Hematopoietic multipotent progenitor cell treated with erythropoietin and hydrocortisone succinate and interleukin-3 and kit ligand, for 8 days (in vitro differentiated cells): ENCODE data around the gene APPL2.
"Not testable (repeated sequence)": the region's sequence is repeated elsewhere in the genome, so short reads cannot be mapped to it uniquely, and the experiment has no call there.

Experiments used
- DNase-seq: peaks from one replicate; pipeline ENCODE4 v3.0.0-alpha.2; 2015

Gene APPL2

DNA sequence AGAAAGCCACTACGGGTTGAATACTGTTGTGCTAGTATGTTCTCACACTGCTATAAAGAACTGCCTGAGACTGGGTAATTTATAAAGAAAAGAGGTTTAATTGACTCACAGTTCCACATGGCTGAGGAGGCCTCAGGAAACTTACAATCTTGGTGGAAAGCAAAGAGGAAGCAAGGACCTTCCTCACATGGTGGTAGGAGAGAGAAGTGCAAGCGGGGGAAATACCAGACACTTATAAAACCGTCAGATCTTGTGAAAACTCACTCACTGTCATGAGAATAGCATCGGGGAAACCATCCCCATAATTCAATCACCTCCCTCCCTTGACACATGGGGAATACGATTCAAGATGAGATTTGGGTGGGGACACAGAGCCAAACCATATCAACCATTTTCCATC, 20.5 kb upstream of the APPL2 start:
- not testable (repeated sequence) for DNase-seq

DNA sequence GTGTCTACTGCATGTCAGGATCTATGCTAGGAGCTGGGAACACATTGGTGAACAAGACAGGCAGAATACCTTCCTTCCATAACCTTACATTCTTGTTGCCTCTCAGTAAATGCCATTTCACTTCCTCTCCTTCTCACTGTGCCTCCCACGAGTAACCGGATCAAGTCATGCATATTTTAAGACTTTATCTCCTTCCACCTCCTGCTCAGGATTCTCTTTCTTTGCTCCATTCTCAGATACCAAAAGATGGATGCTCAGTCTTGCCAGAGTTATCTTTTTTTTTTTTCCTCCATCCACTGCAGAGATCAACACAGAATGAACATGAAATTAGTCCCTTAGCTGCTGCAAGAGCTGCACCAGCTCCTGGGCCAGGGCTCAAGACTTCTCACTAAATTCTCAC, 20.0 kb upstream of the APPL2 start:
- DNase-seq = no peak

DNA sequence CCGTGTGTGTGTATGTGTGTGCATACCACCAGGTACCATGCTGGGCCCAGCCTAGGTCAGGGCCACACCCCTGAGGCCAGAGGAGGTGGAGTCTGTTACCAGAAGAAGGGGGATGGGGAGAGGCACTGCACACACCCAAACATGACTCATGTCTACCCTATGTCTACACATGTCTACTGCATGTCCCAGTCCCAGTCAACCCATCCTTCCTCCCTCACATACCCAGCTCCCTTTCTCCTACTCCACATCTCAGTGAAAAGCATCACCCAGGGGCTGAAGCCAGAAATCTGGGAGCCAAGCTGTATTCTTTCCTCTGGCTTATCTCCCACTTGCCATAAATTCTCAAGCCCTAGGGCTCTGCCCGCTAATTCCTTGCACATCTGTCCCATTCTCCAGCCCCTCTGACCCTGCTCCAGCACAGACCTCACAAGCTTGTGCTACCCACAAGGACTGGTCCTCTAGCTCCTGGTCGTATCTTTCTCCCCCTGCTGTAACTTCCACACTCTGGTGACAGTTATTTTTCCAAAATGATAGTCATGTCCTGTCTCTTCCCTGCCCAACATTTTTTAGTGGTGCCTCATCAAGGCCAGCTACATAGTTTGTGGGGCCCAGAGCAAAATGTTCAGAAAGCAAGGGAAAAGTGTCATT, 18.0 kb upstream of the APPL2 start:
- DNase-seq = no peak

DNA sequence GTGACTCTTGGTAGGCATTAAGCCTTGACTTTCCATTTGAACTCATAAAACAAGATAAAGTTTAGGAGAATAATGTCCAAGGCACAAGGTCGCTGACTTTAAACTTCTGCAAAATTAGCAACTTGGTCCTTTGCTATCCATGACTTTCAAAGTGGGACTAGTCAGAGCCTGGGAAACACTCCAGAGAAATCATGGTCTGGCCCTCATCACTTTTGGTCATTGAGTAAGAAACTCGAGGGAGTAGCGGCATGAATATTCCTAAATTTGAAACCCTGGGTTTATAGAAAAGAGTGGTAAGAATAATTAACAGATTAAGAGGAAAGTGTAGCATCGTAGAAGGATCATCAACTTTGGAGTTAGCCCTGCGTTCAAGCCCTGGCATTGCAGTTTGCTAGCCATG, 16.9 kb upstream of the APPL2 start:
- no peak for DNase-seq

DNA sequence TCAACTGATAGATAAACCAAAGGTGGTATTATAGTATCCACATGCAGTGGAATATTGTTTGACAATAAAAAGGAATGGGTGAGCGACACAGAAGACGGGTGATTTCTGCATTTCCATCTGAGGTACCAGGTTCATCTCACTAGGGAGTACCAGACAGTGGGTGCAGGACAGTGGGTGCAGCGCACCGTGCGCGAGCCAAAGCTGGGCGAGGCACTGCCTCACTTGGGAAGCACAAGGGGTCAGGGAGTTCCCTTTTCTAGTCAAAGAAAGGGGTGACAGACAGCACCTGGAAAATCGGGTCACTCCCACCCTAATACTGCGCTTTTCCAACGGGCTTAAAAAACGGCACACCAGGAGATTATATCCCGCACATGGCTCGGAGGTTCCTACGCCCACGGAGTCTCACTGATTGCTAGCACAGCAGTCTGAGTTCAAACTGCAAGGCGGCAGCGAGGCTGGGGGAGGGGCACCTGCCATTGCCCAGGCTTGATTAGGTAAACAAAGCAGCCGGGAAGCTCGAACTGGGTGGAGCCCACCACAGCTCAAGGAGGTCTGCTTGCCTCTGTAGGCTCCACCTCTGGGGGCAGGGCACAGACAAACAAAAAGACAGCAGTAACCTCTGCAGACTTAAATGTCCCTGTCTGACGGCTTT, 9.9 kb upstream of the APPL2 start:
- DNase-seq = not testable (repeated sequence)

DNA sequence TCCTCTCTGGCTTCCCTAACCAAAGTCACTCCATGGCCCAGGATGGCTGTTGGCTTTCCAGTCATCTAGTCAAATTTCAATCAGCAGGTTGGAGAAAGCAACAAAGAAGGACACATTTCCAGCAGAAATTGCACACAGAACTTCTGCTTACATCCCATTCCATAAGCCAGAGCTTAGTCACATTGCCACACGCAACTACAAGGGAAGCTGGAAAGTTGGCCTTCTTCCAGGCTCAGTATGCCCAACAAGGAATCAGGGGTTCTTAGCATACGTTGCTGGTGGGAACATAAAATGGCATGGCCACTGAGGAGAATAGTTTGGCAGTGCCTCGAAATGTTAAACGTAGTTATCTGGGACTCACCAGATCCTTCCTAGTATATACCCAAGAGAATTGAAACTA, 9.3 kb upstream of the APPL2 start:
- no peak for DNase-seq

DNA sequence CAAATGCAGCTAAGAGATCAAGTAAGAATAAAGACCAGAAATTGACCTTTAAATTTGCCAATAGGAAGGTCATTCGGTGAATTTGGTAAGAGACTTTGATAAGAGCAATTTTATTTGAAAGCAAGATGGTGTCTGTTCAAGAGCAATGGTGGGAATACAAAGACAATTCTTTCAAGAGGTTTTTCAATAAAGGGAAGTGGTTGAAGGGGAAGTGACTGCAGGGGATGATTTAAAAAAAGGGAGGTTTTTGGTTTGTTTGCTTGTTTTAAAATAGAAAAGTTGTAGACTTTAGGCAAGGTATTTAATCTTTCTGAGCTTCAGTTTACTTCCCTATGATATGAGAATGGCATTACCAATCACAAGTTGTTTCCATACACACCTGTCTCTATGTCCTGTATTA, 4.3 kb upstream of the APPL2 start:
- no peak for DNase-seq

DNA sequence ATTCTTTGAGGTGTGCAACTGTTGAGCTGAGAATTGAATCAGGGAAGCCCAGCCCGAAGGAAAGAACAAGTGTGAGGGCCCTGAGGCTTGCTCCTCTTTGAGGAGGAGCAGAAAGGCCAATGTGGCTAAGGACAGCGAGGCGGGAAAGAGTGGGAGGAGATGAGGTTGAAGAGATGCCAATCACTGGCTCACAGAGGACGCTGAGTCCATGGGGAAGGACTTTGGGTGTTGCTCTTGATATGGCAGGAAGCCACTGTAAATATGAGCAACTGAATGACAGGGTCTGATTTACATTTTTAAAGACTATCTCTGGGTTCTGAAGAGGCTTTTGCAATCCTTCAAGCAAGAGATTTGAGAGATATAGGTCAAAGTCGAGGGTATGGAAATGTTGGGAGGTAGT, 3.3 kb upstream of the APPL2 start:
- no peak for DNase-seq

DNA sequence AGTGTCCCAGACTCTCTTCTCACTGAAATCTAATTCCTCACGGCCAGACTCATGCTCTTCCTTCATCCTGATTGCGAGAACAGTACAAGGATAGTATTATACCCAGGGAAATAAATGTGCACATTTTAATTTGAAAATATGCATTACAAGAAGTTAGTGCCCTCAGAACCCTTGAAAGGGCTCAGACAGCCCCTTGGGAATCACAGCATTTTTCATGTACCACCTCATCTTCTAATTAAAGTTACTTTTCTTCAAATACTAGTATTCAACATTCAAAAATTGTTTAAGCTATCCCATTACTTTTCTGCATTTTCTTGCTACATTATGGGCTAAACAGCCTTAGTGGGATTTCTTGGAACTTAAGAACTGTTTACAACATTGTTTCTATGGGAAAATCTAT, 1.7 kb upstream of the APPL2 start:
- no peak for DNase-seq

DNA sequence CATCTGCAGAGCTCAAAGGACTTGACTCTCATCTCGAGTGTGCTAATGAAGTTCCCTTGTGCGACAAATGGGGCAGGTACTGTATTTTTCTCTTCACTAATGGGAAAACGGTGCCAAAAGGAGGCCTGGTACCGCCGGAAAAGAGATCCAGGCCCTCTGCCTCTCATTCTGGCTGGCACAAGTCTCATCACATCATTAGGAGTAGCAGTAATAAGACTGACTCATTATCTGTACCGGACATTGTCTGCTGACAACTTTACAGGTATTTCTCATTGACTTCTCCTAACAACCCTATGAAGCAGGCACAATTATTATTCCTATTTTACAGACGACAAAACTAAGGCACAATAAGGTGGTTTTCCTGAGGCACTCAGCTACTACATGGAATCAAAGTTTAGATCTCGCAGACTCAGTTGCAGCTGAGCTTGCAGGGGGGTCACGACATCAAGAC, 668 bp downstream of the APPL2 start:
- peak; percentile 16 for DNase-seq

DNA sequence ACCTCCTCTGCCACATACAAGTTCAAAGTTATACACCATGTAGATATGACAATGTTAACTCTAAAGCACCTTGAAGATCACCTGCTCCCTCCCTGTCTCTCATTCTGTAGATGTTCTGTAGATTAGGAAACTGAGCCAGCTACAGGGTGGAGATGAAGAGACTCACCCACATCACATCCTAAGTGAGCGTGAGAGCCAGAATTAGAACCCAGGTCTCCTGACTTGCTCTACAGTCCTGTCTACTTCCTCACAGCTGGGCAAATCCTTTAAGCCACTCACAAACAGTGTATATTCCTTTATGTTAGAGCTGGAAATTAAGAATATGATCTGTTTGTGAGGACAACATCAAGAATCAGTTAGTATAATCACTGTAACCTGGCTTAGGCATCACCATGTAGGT, 1.8 kb downstream of the APPL2 start:
- no peak for DNase-seq

DNA sequence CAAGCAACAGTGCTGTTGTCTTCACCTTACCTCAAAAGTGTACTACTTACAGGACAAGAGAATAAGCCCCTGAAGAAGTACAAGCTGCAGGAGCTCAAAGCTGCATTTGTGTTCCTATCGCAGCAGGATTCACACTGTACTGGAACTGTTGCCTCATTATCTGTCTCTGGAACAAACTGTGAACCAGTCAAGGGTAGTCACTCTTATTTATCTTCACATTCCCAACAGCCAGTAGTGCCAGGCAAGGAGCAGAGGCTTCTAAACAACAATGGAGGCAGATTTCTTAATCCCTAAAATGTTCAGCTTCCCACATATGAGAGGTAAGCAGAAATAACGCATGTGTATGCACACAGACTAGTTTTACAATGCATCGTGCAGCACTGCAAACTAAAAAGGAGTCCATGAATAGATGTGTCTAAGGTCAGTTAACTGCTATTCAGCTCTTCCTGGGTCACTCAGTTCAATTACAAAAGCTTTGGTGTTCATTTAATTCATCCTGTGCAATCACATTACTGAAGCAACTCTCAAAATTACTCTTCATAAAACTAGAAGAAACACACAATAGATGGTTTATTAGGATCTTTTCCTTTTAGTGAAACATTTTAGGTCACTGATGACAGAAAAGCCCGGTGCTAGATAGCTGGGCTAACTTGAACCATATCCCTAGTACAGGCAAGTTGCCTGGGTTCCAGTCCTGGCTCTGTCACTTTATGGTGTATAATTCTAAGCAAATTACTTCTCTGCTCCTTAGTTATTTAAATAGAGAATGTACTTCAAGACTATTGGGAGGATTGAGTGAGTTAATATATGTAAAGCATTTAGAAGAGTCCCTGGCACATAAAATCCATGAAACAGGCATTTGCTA, 2.7 kb downstream of the APPL2 start:
- no peak for DNase-seq

DNA sequence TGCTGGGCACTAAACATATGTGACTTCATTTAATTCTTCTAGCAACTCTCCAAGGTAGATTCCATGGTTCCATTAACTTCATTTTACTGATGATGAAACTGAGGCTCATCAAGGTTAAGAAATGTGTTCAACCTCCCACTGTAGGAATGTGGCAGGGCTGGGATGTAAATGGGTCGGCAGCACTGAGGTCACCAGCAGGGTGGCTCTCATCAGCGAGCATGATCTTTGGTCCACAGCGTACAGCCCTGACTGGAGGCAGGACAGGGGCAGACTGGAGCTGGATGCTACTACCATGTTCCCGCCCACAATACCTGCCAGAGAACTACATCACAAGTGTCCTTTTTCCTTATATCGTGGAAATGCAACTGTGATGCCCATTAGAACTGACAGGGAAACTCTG, 4.6 kb downstream of the APPL2 start:
- DNase-seq = no peak

DNA sequence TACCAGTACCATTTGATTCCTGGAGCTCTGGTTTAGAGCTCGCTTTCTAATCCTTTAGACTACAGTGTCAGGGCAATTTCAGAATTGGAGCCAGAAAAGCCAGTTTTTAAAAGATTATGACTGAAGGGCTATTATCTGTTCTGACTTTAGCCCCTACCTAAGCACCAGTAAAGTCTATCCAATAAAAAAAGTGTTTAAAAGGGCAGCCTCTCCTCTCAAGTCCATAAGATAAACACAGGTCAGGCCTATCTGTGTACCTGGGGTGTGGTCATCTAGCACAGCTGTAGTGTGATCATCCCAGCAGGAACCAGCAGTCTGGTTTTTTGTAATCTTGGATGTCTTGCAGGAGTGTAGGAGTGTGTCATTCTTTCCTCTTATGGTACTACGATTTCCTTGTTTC, 6.6 kb downstream of the APPL2 start:
- peak; percentile 33 for DNase-seq

DNA sequence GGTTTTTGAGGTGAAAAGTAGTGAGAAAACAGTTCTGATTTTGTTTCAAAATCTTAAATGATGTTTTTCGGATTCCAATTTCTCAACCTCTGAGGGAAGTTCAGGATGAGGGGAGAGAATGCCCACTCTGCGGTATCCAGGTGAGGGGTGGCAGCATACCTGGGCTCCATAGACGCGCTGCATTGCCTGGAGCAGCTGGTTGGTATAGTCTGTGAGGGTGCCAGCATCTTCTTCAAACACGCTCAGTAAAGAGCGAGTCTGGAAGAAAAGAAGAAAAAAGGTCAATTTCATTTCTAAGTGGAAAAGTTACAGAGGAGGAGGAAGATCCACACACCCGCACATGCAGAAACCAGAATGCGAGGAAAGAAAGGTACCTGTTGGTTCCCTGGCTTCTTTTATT, 7.0 kb downstream of the APPL2 start:
- DNase-seq = no peak

DNA sequence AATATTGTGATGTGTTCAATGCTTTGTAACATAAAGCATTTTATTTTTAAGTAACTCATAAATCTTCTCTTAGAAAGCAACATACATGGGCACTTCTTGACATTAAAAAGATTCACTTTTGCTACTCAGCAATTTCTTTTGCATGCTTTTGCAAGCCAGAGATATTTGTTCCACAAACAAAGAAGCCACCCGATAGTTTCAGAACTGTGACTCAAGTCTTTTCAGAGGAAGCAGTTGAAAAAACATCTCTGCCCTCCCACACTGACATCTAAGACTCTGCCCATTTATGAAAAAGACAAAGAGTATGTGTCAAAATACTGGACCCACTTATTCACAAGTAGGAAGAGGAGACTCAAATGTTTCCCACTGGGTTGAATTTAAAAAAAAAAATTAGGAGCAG, 7.5 kb downstream of the APPL2 start:
- DNase-seq = no peak

DNA sequence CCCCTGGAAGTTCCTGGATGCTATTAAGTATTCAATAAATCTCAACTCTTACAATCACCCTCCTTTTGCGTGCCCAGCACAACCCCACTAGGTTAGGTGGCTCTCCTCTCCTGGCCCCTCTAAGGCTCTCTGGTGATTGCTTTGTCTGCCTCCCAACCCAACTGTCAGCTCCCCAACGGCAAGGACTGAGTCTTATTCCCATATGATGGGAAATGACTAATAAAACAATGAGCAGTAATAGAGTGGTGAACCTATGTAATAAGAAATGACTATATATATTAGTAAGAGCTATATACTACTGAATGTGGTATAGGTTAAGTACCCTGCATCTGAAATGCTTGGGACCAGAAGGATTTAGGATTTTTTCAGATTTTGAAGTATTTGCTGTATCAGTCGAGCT, 8.1 kb downstream of the APPL2 start:
- DNase-seq = no peak

DNA sequence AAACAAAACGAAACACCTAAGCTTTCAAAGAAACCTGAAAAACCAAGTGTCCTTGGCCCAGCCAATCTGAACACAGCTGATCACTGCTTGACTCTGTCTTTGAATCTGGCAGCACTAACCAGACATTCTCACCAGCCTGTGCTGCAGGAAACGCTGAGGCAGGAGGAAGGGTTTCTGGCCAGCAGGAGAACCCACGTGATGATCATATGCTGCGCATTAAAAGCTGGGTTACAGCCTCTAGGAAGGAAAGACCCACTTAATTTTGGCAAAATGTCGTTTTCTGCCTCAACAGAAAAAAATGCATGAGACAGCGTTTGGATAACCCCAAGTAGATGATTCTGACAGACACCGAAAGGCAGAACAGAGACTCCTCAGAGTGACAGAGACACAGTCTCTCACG, 9.8 kb downstream of the APPL2 start:
- DNase-seq = peak; percentile 72

DNA sequence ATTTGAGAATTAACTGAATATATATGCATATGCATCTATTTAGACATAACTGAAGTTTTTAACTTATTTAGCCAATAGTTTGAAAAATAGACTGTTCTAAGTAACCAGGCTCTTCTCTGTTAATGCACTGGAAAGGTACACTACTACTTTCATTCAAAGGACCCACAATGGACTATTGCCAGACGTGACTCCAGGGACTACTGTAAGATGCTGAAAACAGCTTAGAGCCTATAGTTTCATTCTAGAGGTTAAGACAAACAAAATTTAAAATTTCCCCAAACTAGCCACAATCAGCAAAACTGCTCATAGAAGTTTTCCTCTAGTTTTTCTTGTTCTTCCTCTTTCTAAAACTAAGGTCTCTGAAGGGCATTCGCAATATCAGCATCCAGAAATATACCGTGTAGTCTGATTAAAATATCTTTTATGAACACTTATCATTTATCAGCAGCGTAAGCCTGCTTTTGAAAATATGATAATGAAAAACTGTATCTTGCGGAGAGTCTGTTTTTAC, 10.4 kb downstream of the APPL2 start:
- peak; percentile 56 for DNase-seq

DNA sequence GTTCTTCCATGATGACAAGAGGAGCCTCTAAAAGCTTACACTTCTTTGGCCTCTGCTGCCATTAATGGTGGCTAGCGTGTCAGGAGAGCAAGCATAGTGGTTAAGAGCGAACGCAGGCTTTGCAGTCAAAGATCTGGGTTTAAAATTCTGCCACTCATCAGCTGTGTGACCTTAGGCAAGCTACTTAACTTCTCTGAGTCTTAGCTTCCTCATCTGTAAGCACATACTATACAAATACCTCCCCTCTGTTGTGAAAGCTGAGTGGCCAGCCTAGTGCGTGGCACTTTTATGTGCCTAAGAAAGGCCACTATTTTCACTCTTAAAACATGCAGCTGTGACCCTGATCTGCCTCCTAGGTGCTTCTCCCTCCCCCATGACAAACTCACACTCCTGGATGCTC, 11.6 kb downstream of the APPL2 start:
- no peak for DNase-seq

DNA sequence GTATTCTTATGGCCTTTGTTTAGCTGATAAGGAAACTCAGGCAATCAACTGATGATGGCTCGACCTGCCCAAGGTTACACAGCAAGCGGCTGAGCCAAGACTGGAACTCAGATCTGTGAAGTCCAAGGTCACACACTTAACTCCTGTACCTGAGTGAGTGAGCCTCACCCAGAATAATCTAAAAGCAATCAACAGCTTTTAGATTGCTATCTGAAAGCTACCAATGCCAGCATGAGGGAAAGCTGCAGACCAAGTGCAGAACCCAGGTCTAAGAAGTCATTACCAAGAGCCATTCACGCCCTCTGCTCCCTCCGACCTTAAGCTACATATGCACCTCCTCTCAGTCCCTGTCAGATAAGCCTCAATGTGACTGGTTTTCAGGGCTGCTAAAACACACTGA, 12.1 kb downstream of the APPL2 start:
- no peak for DNase-seq

DNA sequence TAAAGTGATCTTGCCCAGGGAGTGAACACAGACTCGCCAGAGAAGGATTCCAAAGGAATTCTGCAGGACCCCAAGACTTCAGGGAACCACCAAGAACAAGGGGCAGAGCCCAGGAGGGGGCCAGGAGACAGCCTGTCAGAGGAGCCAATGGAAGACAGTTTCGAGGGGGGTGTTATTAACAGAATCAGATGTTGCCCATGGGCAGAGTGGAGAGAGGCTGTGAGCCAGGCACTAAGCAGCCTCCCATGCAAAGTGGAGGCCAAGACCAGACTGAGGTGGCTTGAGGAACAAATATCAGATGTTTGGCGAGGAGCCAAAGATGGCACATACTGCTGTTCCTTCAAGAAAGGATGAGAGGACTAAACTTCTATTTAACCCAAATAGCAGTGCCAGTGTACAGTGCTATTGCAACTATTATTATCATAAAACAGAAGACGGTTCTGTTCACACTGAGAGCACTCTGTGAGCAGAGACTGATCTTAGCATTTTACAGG, 12.6 kb downstream of the APPL2 start:
- peak; percentile 69 for DNase-seq

DNA sequence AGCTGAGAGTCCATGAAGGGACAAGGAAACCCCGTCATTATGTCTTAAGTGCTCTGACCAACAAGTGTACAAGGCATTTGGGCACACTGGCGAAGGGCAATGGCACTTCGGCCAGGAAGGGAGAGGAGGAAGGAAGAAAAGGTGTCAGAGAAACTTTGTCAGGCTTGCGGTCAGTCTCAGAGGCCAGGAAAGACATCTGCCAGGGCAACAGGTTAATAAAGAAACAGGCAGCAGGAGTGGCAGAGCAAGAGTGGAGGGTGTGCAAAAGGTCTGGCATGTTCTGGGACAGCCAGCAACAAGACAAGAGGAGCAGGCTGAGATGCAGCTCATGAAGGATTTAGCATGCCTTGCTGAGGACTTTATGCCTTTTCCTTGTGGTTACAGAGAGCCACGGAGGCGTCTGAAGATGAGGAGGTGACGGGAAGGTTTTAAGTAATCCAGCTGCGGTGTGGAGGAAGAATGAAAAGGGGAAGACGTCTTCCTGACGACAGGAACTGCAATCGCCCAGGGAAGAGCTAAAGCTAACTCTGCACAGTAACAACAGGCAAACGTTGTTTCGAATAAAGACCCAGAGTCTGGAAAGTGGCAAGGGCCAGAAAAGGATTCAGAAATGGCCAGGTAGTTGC, 13.1 kb downstream of the APPL2 start:
- DNase-seq = no peak
